Caco-2 (cell line): ENCODE data around the gene PTRHD1. TPM values are rescaled to one million over a fixed set of nuclear protein-coding genes. Genes with fewer than 3 reads are reported as not detected.

ENCODE experiments used
- BruUV-seq: library from RNA; stranded (reverse); fragments of 400-500 nt; replicated peaks from 2 replicates; lab custom pipeline; 2021; lab: Mats Ljungman, UMichigan
- CTCF ChIA-PET: fragments of 300-600 bp; sonication (Branson Sonifier 250); formaldehyde crosslinking; loops from one replicate; lab custom pipeline; 2022; ENCODE audit warnings: antibody characterized with exemption; lab: Charles Lee
- POLR2A ChIA-PET: fragments of 300-600 bp; sonication (Branson Sonifier 250); formaldehyde crosslinking; loops from one replicate; lab custom pipeline; 2022; ENCODE audit warnings: antibody characterized with exemption; lab: Charles Lee
- DNase-seq, 2 experiments: peaks; one replicate each; pipeline versions ENCODE4 v3.0.0 to v3.0.0-alpha.2; 2020 to 2022
- H3K27me3 ChIP-seq: replicated peaks from 2 replicates; pipeline ENCODE4 v1.6.0; 2011; ENCODE audit warnings: low read length; ENCODE audit not compliant: control insufficient read depth, insufficient read depth
- H3K36me3 ChIP-seq: 2 replicates; pipeline ENCODE4 v1.5.1; 2011; ENCODE audit warnings: low read length; ENCODE audit not compliant: control insufficient read depth, insufficient read depth
- H3K4me1 ChIP-seq: fragments of 250-450 bp; sonication (Bioruptor Pico); 2 replicates; pipeline ENCODE4 v1.5.1; 2020; ENCODE audit warnings: mild to moderate bottlenecking
- H3K4me3 ChIP-seq: 2 replicates; pipeline ENCODE4 v1.5.1; 2011; ENCODE audit warnings: low read depth, mild to moderate bottlenecking, control low read depth, low read length
- H3K9me3 ChIP-seq: fragments of 250-450 bp; sonication (Bioruptor Pico); 2 replicates; pipeline ENCODE4 v1.5.1; 2020; ENCODE audit warnings: mild to moderate bottlenecking, moderate library complexity
- H3K27ac Mint-ChIP-seq: one replicate; pipeline ENCODE4 v1.8.0; 2022; ENCODE audit warnings: mixed read lengths; ENCODE audit not compliant: unreplicated experiment
- H3K27me3 Mint-ChIP-seq: one replicate; pipeline ENCODE4 v1.8.0; 2022; ENCODE audit warnings: mixed read lengths; ENCODE audit not compliant: insufficient read depth, unreplicated experiment
- H3K36me3 Mint-ChIP-seq: one replicate; pipeline ENCODE4 v1.8.0; 2022; ENCODE audit warnings: mild to moderate bottlenecking, mixed read lengths; ENCODE audit not compliant: insufficient read depth, unreplicated experiment
- H3K4me1 Mint-ChIP-seq: one replicate; pipeline ENCODE4 v1.8.0; 2022; ENCODE audit warnings: low read depth, mixed read lengths; ENCODE audit not compliant: unreplicated experiment
- H3K4me3 Mint-ChIP-seq: one replicate; pipeline ENCODE4 v1.8.0; 2022; ENCODE audit warnings: mild to moderate bottlenecking, moderate library complexity, mixed read lengths; ENCODE audit not compliant: unreplicated experiment
- H3K9me3 Mint-ChIP-seq: one replicate; pipeline ENCODE4 v1.8.0; 2022; ENCODE audit warnings: mixed read lengths; ENCODE audit not compliant: unreplicated experiment
- intact Hi-C: fragments of 100-400 bp; cut with micrococcal nuclease; formaldehyde crosslinking; loops from one replicate; pipeline ENCODE4 v1.10.0; 2022; ENCODE audit not compliant: unreplicated experiment
- total RNA-seq: library from RNA; stranded (reverse); gene quantifications from 2 replicates; pipeline ENCODE4 v1.2.3, GENCODE V29; 2022
- TF ChIP-seq, protein P1 (sequence below), 2 experiments: fragments of 200-600 bp in 1 of 2; IDR thresholded peaks; 1 replicate in 1 of 2; 2 replicates in 1 of 2; pipeline versions ENCODE4 v1.5.1 to v1.8.0; 2011 to 2022; ENCODE audit warnings: antibody characterized with exemption in 1 of 2, control low read depth in 1 of 2, inconsistent platforms in 1 of 2, low read depth in 1 of 2, low read length in 1 of 2, mild to moderate bottlenecking in 1 of 2, moderate library complexity in 1 of 2; ENCODE audit not compliant: insufficient read depth in 1 of 2, severe bottlenecking in 1 of 2, unreplicated experiment in 1 of 2

PTRHD1 gene
- total RNA-seq, 1 experiment from 2014 or later = 52.8 TPM

DNA sequence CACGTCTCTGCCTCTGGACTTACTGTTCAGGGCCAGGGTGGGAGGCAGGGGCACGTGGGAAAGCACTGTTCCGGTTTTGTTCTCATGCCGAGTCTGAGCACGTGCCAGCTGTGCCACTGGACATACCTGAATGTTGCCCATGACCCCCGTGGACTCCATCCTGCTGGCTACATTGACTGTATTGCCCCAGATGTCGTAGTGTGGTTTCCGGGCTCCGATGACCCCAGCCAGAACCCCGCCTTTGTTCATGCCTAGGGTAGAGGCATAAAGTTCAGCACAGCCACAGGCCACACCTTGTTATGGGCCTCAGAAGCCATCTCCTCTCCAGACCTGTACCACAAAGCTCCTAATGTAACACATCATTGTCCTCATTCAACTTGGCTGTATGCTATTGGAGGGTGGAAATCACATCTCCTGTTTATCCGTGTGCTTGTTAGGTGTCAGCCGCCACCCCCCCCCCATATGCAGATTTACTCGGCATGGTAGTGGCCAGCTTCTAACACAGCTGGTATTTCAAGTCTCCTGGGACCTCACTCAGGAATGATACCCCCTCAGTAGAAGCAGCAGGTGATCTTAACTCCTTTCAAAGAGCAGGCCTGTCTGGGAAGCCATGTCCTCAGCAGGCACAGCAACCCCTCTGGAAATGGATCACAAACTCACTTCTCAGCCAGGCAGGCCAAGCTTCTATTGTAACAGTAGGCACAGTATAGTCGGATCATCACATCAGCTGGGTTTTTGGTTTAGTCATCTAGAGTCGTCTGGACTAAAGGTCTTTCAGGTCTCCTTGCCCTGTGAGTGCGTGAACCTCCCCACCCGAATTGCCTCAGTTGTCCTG is 27.6 kb upstream of the PTRHD1 start:
- Histone ChIP-seq H3K27me3 (no peaks in the 10 kb centered on the region), H3K4me1 (peaks cover 4% of the 10 kb centered on the region; the same call in 1 of the 2 replicates), H3K36me3 (peaks cover 2% of the 10 kb centered on the region), H3K9me3 (no peaks in the 10 kb centered on the region), H3K4me3 (no peak overlapping the region)
- H3K4me3 Mint-ChIP-seq = no peak overlapping the region
- intact Hi-C loops = no loop called here
- DNase-seq = peak in 1 of 2 experiments; percentile 25
- TF ChIP-seq, protein P1, sequence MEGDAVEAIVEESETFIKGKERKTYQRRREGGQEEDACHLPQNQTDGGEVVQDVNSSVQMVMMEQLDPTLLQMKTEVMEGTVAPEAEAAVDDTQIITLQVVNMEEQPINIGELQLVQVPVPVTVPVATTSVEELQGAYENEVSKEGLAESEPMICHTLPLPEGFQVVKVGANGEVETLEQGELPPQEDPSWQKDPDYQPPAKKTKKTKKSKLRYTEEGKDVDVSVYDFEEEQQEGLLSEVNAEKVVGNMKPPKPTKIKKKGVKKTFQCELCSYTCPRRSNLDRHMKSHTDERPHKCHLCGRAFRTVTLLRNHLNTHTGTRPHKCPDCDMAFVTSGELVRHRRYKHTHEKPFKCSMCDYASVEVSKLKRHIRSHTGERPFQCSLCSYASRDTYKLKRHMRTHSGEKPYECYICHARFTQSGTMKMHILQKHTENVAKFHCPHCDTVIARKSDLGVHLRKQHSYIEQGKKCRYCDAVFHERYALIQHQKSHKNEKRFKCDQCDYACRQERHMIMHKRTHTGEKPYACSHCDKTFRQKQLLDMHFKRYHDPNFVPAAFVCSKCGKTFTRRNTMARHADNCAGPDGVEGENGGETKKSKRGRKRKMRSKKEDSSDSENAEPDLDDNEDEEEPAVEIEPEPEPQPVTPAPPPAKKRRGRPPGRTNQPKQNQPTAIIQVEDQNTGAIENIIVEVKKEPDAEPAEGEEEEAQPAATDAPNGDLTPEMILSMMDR (IDR thresholded peaks at IDR 0.05; ENCODE audit: insufficient read depth in 1 of 2, low read depth in 1 of 2, low read length in 1 of 2, severe bottlenecking in 1 of 2, unreplicated experiment in 1 of 2) = no peak
- ChIA-PET CTCF (no interaction called here), POLR2A (interaction anchor here (0.6 kb wide), 2 partner anchors 34 to 35 kb away, joined by 5 to 12 read pairs; no protein-coding TSS in a partner anchor)
- no TSS peak for BruUV-seq
- peak overlapping the region; percentile 42 for H3K27ac Mint-ChIP-seq
- peaks cover 10% of the 10 kb centered on the region for H3K4me1 Mint-ChIP-seq
- H3K27me3 Mint-ChIP-seq = no peaks in the 10 kb centered on the region
- no peaks in the 10 kb centered on the region for H3K9me3 Mint-ChIP-seq
- peaks cover 97% of the 10 kb centered on the region for H3K36me3 Mint-ChIP-seq

DNA sequence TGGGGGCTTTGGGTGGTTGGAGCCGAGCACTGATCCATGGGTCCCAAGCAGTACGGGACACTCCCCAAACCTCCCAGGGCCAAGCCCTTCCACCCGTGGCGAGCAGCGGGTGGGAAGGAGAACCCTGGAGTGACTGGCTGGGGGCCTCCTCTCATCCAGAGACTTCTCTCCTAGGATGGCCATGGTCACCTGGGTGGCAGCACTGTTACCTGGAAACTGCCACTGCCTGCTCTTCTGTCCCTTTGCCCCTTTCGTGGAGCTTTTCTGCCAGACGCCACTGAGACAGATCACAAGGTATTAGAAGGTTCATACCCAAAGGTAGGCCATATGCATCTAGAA is 27.0 kb upstream of the PTRHD1 start:
- no peaks in the 10 kb centered on the region for H3K9me3 Mint-ChIP-seq
- BruUV-seq = no TSS peak
- TF ChIP-seq, protein P1 (IDR thresholded peaks at IDR 0.05; ENCODE audit: insufficient read depth in 1 of 2, low read depth in 1 of 2, low read length in 1 of 2, severe bottlenecking in 1 of 2, unreplicated experiment in 1 of 2) = no peak
- H3K27me3 ChIP-seq = no peaks in the 10 kb centered on the region
- no peaks in the 10 kb centered on the region for H3K27me3 Mint-ChIP-seq
- ChIA-PET POLR2A (no interaction called here), CTCF (interaction anchor here (1.9 kb wide), 1 partner anchor 27 kb away, joined by 7 read pairs; the partner anchor contains the start of genes CENPO and PTRHD1)
- peaks cover 10% of the 10 kb centered on the region for H3K4me1 Mint-ChIP-seq
- H3K4me3 Mint-ChIP-seq = no peak overlapping the region
- peak in 1 of 2 experiments; percentile 14 for DNase-seq
- H3K27ac Mint-ChIP-seq = no peak overlapping the region
- H3K4me3 ChIP-seq = no peak overlapping the region
- intact Hi-C loops = no loop called here
- H3K36me3 Mint-ChIP-seq = peaks cover 97% of the 10 kb centered on the region
- peaks cover 4% of the 10 kb centered on the region; the same call in 1 of the 2 replicates for H3K4me1 ChIP-seq
- peaks cover 2% of the 10 kb centered on the region for H3K36me3 ChIP-seq
- no peaks in the 10 kb centered on the region for H3K9me3 ChIP-seq

DNA sequence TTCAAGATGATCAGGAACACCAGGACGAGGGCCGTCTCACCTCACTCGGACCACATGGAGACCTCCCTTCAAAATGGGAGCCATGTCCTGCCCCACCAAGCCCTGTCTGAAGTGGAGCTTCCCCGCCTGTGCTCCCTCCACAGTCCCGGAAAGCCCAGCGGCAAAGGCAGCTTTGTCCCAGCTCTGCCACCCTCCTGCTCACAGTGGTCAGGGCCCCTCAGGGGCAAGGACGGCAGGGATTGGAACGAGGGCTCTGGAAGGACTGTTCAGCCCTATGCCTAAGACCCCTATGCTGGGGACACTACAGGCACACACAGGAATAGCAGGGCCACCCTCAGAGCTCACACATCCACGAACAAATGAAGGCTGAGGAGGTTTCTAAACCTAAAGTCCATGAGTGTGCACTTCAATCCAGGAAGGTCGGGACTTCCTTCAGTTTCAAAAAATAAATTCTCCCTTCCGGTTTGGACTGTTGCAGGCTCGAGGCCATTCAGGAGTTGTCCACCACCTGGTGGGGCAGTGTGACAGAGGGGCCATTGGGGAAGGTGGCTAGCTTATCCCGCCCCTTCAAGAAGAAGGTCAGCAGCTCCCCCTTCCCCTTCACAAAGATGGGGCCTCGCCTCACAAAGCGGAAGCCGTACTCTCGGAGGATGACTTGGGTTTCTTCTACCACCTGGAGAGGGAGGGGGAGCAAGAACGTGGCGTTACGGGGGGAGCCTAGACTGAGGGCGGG is 26.4 kb upstream of the PTRHD1 start:
- Histone ChIP-seq H3K4me3 (no peak overlapping the region), H3K36me3 (peaks cover 2% of the 10 kb centered on the region), H3K27me3 (no peaks in the 10 kb centered on the region), H3K4me1 (peaks cover 4% of the 10 kb centered on the region; the same call in 1 of the 2 replicates), H3K9me3 (no peaks in the 10 kb centered on the region)
- DNase-seq = no peak
- Mint-ChIP-seq H3K27me3 (no peaks in the 10 kb centered on the region), H3K9me3 (no peaks in the 10 kb centered on the region), H3K36me3 (peaks cover 91% of the 10 kb centered on the region), H3K27ac (no peak overlapping the region), H3K4me1 (peaks cover 10% of the 10 kb centered on the region), H3K4me3 (no peak overlapping the region)
- TF ChIP-seq, protein P1 (IDR thresholded peaks at IDR 0.05; ENCODE audit: insufficient read depth in 1 of 2, low read depth in 1 of 2, low read length in 1 of 2, severe bottlenecking in 1 of 2, unreplicated experiment in 1 of 2) = no peak
- intact Hi-C loops = no loop called here
- ChIA-PET POLR2A (no interaction called here), CTCF (interaction anchor here (1.9 kb wide), 1 partner anchor 27 kb away, joined by 7 read pairs; the partner anchor contains the start of genes CENPO and PTRHD1)
- BruUV-seq = TSS peak; percentile 42
